AG09309 (cell line): Measurements from ENCODE around the gene LENG9.

Experiments
- DNase-seq: peaks from one replicate; pipeline ENCODE4 v3.0.0-alpha.2; 2010; ENCODE audit warnings: low read depth
- H3K4me3 ChIP-seq: 2 replicates; pipeline ENCODE4 v1.5.1; 2011; ENCODE audit warnings: mild to moderate bottlenecking, low read depth, low read length, moderate library complexity; ENCODE audit not compliant: control insufficient read depth
- TF ChIP-seq, protein P1 (sequence below): IDR thresholded peaks from 2 replicates; pipeline ENCODE4 v1.5.1; 2011; ENCODE audit warnings: mild to moderate bottlenecking, low read depth, low read length, inconsistent platforms; ENCODE audit not compliant: insufficient read depth, control insufficient read depth; ENCODE audit errors: missing control alignments

The LENG9 gene

GRCh38 chr19:54420068-54420382 lies 43.6 kb downstream of the LENG9 start:
- DNase-seq = no peak
- H3K4me3 ChIP-seq = no peak overlapping the region
- TF ChIP-seq, protein P1, sequence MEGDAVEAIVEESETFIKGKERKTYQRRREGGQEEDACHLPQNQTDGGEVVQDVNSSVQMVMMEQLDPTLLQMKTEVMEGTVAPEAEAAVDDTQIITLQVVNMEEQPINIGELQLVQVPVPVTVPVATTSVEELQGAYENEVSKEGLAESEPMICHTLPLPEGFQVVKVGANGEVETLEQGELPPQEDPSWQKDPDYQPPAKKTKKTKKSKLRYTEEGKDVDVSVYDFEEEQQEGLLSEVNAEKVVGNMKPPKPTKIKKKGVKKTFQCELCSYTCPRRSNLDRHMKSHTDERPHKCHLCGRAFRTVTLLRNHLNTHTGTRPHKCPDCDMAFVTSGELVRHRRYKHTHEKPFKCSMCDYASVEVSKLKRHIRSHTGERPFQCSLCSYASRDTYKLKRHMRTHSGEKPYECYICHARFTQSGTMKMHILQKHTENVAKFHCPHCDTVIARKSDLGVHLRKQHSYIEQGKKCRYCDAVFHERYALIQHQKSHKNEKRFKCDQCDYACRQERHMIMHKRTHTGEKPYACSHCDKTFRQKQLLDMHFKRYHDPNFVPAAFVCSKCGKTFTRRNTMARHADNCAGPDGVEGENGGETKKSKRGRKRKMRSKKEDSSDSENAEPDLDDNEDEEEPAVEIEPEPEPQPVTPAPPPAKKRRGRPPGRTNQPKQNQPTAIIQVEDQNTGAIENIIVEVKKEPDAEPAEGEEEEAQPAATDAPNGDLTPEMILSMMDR = no peak

DNA sequence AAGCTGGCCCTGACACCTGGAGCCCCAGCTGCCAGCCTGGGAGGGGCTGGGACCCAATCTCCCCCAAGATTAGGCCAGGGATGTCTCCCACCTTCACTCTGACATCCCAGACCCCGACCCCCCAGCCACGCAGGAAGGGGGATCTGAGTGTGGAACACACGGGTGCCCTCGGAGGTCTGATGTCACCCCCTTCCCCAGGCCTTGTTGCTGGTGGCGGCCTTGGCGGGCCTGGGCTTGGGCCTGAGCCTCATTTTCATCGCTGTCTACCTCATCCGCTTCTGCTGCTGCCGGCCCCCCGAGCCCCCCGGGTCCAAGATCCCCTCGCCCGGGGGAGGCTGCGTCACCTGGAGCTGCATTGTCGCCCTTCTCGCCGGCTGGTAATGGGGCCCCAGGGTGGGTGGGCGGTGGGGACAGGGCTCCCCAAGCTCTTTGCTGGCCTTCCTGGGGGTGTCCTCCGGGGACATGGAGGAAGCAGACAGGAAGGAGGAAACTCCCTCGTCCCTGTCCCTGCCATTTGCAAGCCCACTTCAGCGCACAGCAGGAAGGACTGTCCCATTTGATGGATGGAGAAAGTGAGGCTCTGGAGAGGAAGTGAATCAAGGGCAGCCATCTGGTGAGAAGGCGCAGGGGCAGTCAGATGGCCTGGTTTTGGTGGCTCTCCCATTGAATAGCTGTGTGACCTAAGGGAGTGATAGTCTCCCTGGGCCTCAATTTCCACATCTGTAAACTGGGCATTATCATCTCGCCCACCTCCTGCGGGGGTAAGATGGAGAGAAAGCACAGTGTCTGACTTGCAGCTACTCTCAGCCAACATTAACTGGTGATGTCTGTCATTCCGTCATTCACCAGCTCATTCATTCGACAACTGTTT lies 44.4 kb downstream of the LENG9 start:
- TF ChIP-seq, protein P1 = no peak
- H3K4me3 ChIP-seq = no peak overlapping the region
- no peak for DNase-seq

GRCh38 chr19:54418030-54418929 lies 45.3 kb downstream of the LENG9 start:
- no peak for DNase-seq
- no peak overlapping the region for H3K4me3 ChIP-seq
- TF ChIP-seq, protein P1 = no peak

GRCh38 chr19:54416695-54417491 lies 46.7 kb downstream of the LENG9 start:
- no peak for DNase-seq
- TF ChIP-seq, protein P1 = no peak
- H3K4me3 ChIP-seq = no peak overlapping the region

- DNase-seq = no peak
Observed at GRCh38 chr19:54415901-54416673, 47.5 kb downstream of the LENG9 start.

More at GRCh38 chr19:54415901-54416673, 47.5 kb downstream of the LENG9 start:
- TF ChIP-seq, protein P1 = no peak
- H3K4me3 ChIP-seq = no peak overlapping the region
